Activated T-helper 2 cell treated with anti-CD3 and anti-CD28 coated beads, Interferon-gamma antibody, Interleukin-2, Interleukin-4, amounts not matched to agents 10 μg/mL and 5 μg/mL and 100 μg/mL, durations not matched to agents 14 hours and 24 hours and 36 hours (primary cell): ENCODE measurements around the gene PEX6. TPM values are rescaled to one million over a fixed set of nuclear protein-coding genes. Genes with fewer than 3 reads are reported as not detected.

Source experiments
- DNase-seq: peaks from one replicate; pipeline ENCODE4 v3.0.0; 2021; ENCODE audit warnings: low spot score
- H3K27ac Mint-ChIP-seq: one replicate; pipeline ENCODE4 v1.8.0; 2021; ENCODE audit warnings: mixed read lengths
- H3K27me3 Mint-ChIP-seq: one replicate; pipeline ENCODE4 v1.8.0; 2021; ENCODE audit warnings: low read depth, mixed read lengths
- H3K36me3 Mint-ChIP-seq: one replicate; pipeline ENCODE4 v1.8.0; 2021; ENCODE audit warnings: low read depth, mixed read lengths
- H3K4me1 Mint-ChIP-seq: one replicate; pipeline ENCODE4 v1.8.0; 2021; ENCODE audit warnings: low read depth, mixed read lengths
- H3K4me3 Mint-ChIP-seq: one replicate; pipeline ENCODE4 v1.8.0; 2021; ENCODE audit warnings: low read depth, mild to moderate bottlenecking, moderate library complexity, mixed read lengths
- H3K9me3 Mint-ChIP-seq: one replicate; pipeline ENCODE4 v1.8.0; 2021; ENCODE audit warnings: mixed read lengths
- intact Hi-C: fragments of 100-400 bp; cut with micrococcal nuclease; formaldehyde crosslinking; loops from one replicate; pipeline ENCODE4 v1.15.1; 2023
- total RNA-seq: library from RNA; stranded (reverse); gene quantifications from 2 replicates; pipeline ENCODE4 v1.2.3, GENCODE V29; 2022

PEX6 gene
- total RNA-seq, 1 donor from 2014 or later: 26.0 TPM

DNA sequence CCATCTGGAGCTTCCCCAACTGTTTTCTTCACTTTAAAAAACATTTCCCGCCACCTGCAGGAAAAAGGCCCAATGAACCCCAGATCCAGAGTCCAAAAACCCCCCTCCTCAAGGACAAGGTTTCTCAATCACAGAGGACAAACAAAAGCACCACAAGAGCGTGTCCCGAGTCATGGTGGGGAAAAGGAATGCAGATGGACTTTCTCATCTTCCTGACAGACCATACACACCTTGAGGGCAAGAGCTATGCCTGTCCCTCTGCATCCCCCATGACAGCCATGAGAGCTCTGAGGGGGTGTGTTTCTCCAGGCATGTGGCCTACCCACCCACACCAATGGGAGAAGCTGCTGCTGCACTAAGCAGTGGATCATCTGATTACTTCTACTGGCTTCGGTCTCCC is 9.0 kb downstream of the PEX6 start:
- Mint-ChIP-seq H3K4me3 (no peak overlapping the region), H3K9me3 (no peaks in the 10 kb centered on the region), H3K27ac (no peak overlapping the region), H3K27me3 (no peaks in the 10 kb centered on the region), H3K4me1 (peaks cover 8% of the 10 kb centered on the region), H3K36me3 (peaks cover 27% of the 10 kb centered on the region)
- no peak for DNase-seq
- intact Hi-C loops: no loop called here

GRCh38 chr6:42969431-42969830 is 9.6 kb downstream of the PEX6 start:
- Mint-ChIP-seq H3K27ac (no peak overlapping the region), H3K9me3 (no peaks in the 10 kb centered on the region), H3K36me3 (peaks cover 29% of the 10 kb centered on the region), H3K4me3 (no peak overlapping the region), H3K27me3 (no peaks in the 10 kb centered on the region), H3K4me1 (peaks cover 7% of the 10 kb centered on the region)
- intact Hi-C loops: no loop called here
- no peak for DNase-seq

DNA sequence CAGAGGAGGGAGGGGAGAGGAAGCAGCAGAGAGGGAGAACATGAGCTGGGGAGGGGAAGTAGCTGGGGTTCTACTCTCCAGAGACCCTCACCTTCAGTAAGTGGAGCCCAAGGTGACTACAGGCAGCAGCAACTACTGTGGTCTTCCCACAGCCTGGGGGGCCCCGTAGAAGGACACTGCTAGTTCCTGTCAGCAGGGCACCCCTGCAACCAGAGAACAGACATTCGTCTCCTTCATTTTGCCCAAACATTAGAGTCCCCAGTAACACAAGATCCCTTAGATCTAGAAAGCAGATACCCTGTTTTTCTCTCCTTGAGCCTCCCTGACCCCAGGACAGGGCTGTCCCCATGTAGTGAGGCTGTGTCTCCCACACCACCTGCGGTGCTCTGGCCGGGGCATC is 10.2 kb downstream of the PEX6 start:
- peaks cover 5% of the 10 kb centered on the region for H3K4me1 Mint-ChIP-seq
- H3K36me3 Mint-ChIP-seq: peaks cover 29% of the 10 kb centered on the region
- H3K27me3 Mint-ChIP-seq: no peaks in the 10 kb centered on the region
- no peak overlapping the region for H3K27ac Mint-ChIP-seq
- no peaks in the 10 kb centered on the region for H3K9me3 Mint-ChIP-seq
- intact Hi-C loops: no loop called here
- no peak overlapping the region for H3K4me3 Mint-ChIP-seq
- no peak for DNase-seq

- intact Hi-C loops: no loop called here
- no peak overlapping the region for H3K27ac Mint-ChIP-seq
Observed at GRCh38 chr6:42968126-42968701, 10.8 kb downstream of the PEX6 start.

GRCh38 chr6:42967228-42967627 is 11.8 kb downstream of the PEX6 start:
- H3K4me1 Mint-ChIP-seq: peaks cover 5% of the 10 kb centered on the region
- no peak overlapping the region for H3K4me3 Mint-ChIP-seq
- H3K9me3 Mint-ChIP-seq: no peaks in the 10 kb centered on the region
- intact Hi-C loops: no loop called here
- DNase-seq: no peak
- no peak overlapping the region for H3K27ac Mint-ChIP-seq
- no peaks in the 10 kb centered on the region for H3K27me3 Mint-ChIP-seq
- peaks cover 38% of the 10 kb centered on the region for H3K36me3 Mint-ChIP-seq

More at GRCh38 chr6:42968126-42968701, 10.8 kb downstream of the PEX6 start:
- H3K4me1 Mint-ChIP-seq: peaks cover 5% of the 10 kb centered on the region
- H3K36me3 Mint-ChIP-seq: peaks cover 32% of the 10 kb centered on the region
- no peak overlapping the region for H3K4me3 Mint-ChIP-seq
- H3K9me3 Mint-ChIP-seq: no peaks in the 10 kb centered on the region
- H3K27me3 Mint-ChIP-seq: no peaks in the 10 kb centered on the region
- no peak for DNase-seq

- intact Hi-C loops: no loop called here
Observed at GRCh38 chr6:42966571-42966970, 12.4 kb downstream of the PEX6 start.

DNA sequence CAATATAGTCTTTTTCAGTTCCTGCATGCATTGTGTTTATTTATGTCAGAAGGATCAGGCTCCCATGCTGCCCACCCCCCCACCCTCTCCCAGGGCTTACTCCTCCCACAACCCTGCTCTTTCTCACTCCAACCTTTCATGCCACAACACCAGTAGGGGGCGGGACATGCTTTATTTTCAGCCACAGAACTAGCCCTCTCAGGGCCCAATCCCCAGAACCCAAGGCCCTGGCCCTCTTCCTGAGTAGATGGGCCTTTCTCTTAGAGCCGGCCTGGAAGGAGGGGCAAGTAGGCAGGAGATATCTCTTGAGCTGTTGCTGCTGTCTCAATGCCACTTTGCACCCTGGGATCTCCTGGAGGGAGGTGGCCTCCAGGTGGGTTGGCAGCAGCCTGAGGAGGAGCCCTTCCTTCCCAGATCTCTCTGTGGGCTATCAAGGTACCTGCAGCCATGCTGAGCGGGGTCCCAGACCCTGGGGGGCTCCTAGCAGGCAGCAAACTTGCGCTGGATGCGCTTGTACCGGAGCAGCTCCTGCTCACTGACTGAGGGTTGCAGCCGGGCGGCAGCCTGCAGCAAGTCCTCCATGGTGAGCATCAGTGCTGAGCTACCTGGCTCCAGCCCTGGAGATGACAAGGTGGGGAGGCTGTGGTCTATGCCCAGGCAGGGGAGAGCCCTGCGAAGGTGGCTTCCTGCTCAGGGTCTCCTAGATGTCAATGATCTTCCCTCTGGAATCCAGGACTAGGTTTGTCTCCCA is 15.0 kb downstream of the PEX6 start:
- H3K36me3 Mint-ChIP-seq: peaks cover 30% of the 10 kb centered on the region
- no peak for DNase-seq
- peaks cover 9% of the 10 kb centered on the region for H3K27me3 Mint-ChIP-seq
- intact Hi-C loops: no loop called here
- no peak overlapping the region for H3K4me3 Mint-ChIP-seq
- H3K4me1 Mint-ChIP-seq: peaks cover 10% of the 10 kb centered on the region
- no peak overlapping the region for H3K27ac Mint-ChIP-seq
- no peaks in the 10 kb centered on the region for H3K9me3 Mint-ChIP-seq

More at GRCh38 chr6:42966571-42966970, 12.4 kb downstream of the PEX6 start:
- DNase-seq: no peak
- peaks cover 4% of the 10 kb centered on the region for H3K4me1 Mint-ChIP-seq
- peaks cover 41% of the 10 kb centered on the region for H3K36me3 Mint-ChIP-seq
- no peaks in the 10 kb centered on the region for H3K9me3 Mint-ChIP-seq
- H3K27me3 Mint-ChIP-seq: no peaks in the 10 kb centered on the region
- H3K27ac Mint-ChIP-seq: no peak overlapping the region
- H3K4me3 Mint-ChIP-seq: no peak overlapping the region

- intact Hi-C loops: no loop called here
- H3K9me3 Mint-ChIP-seq: no peaks in the 10 kb centered on the region
- no peak for DNase-seq
- peaks cover 30% of the 10 kb centered on the region for H3K36me3 Mint-ChIP-seq
- H3K27me3 Mint-ChIP-seq: peaks cover 9% of the 10 kb centered on the region
- H3K4me3 Mint-ChIP-seq: no peak overlapping the region
- H3K4me1 Mint-ChIP-seq: peaks cover 10% of the 10 kb centered on the region
- no peak overlapping the region for H3K27ac Mint-ChIP-seq
Observed at GRCh38 chr6:42963179-42963854, 15.7 kb downstream of the PEX6 start.

GRCh38 chr6:42962502-42963178 is 16.3 kb downstream of the PEX6 start:
- H3K36me3 Mint-ChIP-seq: peaks cover 27% of the 10 kb centered on the region
- intact Hi-C loops: no loop called here
- peaks cover 10% of the 10 kb centered on the region for H3K4me1 Mint-ChIP-seq
- H3K27ac Mint-ChIP-seq: no peak overlapping the region
- H3K4me3 Mint-ChIP-seq: no peak overlapping the region
- H3K9me3 Mint-ChIP-seq: no peaks in the 10 kb centered on the region
- DNase-seq: no peak
- H3K27me3 Mint-ChIP-seq: peaks cover 9% of the 10 kb centered on the region

DNA sequence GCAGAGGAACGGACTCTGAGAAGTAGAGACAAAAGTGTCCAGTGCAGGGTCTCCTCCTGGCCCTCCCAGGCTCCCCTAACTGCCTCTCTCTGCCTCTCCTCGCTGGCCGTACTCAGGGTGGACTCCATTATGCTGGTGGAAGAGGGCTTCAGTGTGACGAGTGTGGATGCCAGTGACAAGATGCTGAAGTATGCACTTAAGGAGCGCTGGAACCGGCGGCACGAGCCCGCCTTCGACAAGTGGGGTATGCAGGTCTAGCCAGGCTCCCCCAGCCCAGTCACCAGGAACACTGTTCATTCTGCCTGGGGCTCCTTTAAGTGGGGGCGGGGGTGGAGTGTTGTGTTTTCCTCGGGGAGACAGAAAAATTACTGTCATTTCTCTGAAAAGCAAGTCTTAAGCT is 16.9 kb downstream of the PEX6 start:
- Mint-ChIP-seq H3K4me1 (peaks cover 10% of the 10 kb centered on the region), H3K36me3 (peaks cover 23% of the 10 kb centered on the region), H3K27me3 (peaks cover 9% of the 10 kb centered on the region), H3K27ac (no peak overlapping the region), H3K4me3 (no peak overlapping the region), H3K9me3 (no peaks in the 10 kb centered on the region)
- no peak for DNase-seq
- intact Hi-C loops: no loop called here

GRCh38 chr6:42961020-42961470 is 17.9 kb downstream of the PEX6 start:
- Mint-ChIP-seq H3K9me3 (no peaks in the 10 kb centered on the region), H3K27me3 (peaks cover 9% of the 10 kb centered on the region), H3K27ac (no peak overlapping the region), H3K4me1 (peaks cover 10% of the 10 kb centered on the region), H3K36me3 (peaks cover 23% of the 10 kb centered on the region), H3K4me3 (no peak overlapping the region)
- intact Hi-C loops: no loop called here
- DNase-seq: no peak

DNA sequence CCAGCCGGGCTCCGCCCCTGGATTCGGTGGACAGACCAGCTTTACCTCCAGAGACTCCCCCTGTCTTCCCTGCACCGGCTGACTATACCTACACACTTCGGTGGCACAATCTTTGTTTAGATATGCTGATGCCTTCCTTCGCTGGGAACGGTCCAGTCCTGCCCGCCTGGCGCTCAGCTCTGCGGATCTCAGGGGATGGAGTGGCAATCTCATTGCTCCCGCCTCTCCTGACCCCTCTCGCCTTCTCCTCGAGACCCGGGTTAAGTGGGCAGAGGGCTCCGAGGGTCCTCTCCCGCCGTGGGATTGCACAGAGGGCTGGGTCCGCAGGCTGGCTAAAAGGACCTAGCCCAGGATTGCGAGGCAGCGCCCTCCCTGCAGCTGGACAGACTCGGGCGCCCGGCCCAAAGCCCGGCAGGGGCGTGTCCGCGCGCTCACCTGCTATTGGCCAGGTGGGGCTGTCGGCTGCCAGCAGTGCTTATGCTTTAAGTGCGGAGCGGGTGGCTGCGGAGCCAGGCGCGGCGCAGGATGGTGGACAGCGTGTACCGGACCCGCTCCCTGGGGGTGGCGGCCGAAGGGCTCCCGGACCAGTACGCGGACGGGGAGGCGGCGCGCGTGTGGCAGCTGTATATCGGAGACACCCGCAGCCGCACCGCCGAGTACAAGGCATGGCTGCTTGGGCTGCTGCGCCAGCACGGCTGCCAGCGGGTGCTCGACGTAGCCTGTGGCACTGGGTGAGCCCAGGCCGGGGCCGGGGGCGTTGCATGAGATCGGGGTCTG is 18.6 kb downstream of the PEX6 start, which contains the start of gene GNMT:
Gene GNMT (plus strand): TSS at position 512 of the 777 bp plus-strand sequence. CDS start 14 bp downstream, at position 526.
- no peak for DNase-seq

More for the DNA sequence above, 18.6 kb downstream of the PEX6 start, which contains the start of gene GNMT:
- Mint-ChIP-seq H3K4me3 (peak within 1 kb of the TSS; percentile 26), H3K36me3 (peaks cover 23% of the 10 kb centered on the region), H3K9me3 (no peaks in the 10 kb centered on the region), H3K27ac (no peak within 1 kb of the TSS), H3K4me1 (peaks cover 10% of the 10 kb centered on the region), H3K27me3 (peaks cover 9% of the 10 kb centered on the region)
- intact Hi-C loops: no loop called here
